Type B pancreatic cell (in vitro differentiated cells): Measurements from ENCODE around the gene CCAR1. TPM values are rescaled to one million over a fixed set of nuclear protein-coding genes. Genes with fewer than 3 reads are reported as not detected.
"Not testable (repeated sequence)": the region's sequence is repeated elsewhere in the genome, so short reads cannot be mapped to it uniquely, and the experiment has no call there.

Experiments used
- DNase-seq: peaks from one replicate; pipeline ENCODE4 v3.0.0; 2021; ENCODE audit warnings: mixed read lengths; ENCODE audit not compliant: unreplicated experiment; ENCODE audit errors: extremely low spot score
- H3K27ac Mint-ChIP-seq: 2 replicates; pipeline ENCODE4 v1.8.0; 2021; ENCODE audit warnings: mild to moderate bottlenecking, mixed read lengths
- H3K27me3 Mint-ChIP-seq: 2 replicates; pipeline ENCODE4 v1.8.0; 2021; ENCODE audit warnings: mixed read lengths
- H3K36me3 Mint-ChIP-seq: 2 replicates; pipeline ENCODE4 v1.8.0; 2021; ENCODE audit warnings: mixed read lengths
- H3K4me1 Mint-ChIP-seq: one replicate; pipeline ENCODE4 v1.8.0; 2021; ENCODE audit warnings: mixed read lengths; ENCODE audit not compliant: unreplicated experiment
- H3K4me3 Mint-ChIP-seq: 2 replicates; pipeline ENCODE4 v1.8.0; 2021; ENCODE audit warnings: mild to moderate bottlenecking, mixed read lengths
- H3K9me3 Mint-ChIP-seq: 2 replicates; pipeline ENCODE4 v1.8.0; 2021; ENCODE audit warnings: mixed read lengths
- CTCF ChIP-seq: fragments of 200-600 bp; sonication (generic); conservative IDR thresholded peaks from 2 replicates; pipeline ENCODE4 v1.5.0; 2021; ENCODE audit warnings: antibody characterized with exemption, mild to moderate bottlenecking
- total RNA-seq: library from RNA; stranded (reverse); gene quantifications from 2 replicates; pipeline ENCODE4 v1.2.1, GENCODE V29; 2021; ENCODE audit warnings: low replicate concordance

CCAR1 gene
- total RNA-seq, 1 donor from 2014 or later: 109 TPM

GRCh38 chr10:68700197-68700596 lies 20.8 kb upstream of the CCAR1 start:
- H3K27me3 Mint-ChIP-seq: no peaks in the 10 kb centered on the region
- H3K36me3 Mint-ChIP-seq: no peaks in the 10 kb centered on the region
- no peaks in the 10 kb centered on the region for H3K9me3 Mint-ChIP-seq
- no peak overlapping the region for H3K27ac Mint-ChIP-seq
- DNase-seq: no peak
- no peak for TF ChIP-seq CTCF
- H3K4me3 Mint-ChIP-seq: no peak overlapping the region
- H3K4me1 Mint-ChIP-seq: no peaks in the 10 kb centered on the region

GRCh38 chr10:68705548-68705947 lies 15.5 kb upstream of the CCAR1 start:
- Mint-ChIP-seq H3K9me3 (no peaks in the 10 kb centered on the region), H3K27ac (no peak overlapping the region), H3K4me1 (no peaks in the 10 kb centered on the region), H3K4me3 (no peak overlapping the region), H3K27me3 (no peaks in the 10 kb centered on the region), H3K36me3 (no peaks in the 10 kb centered on the region)
- DNase-seq: no peak
- no peak for TF ChIP-seq CTCF

GRCh38 chr10:68708987-68709386 lies 12.1 kb upstream of the CCAR1 start:
- not testable (repeated sequence) for DNase-seq, H3K4me1 Mint-ChIP-seq, H3K27ac Mint-ChIP-seq, H3K36me3 Mint-ChIP-seq, H3K4me3 Mint-ChIP-seq, H3K27me3 Mint-ChIP-seq, H3K9me3 Mint-ChIP-seq

- not testable (repeated sequence) for DNase-seq, H3K27me3 Mint-ChIP-seq, H3K36me3 Mint-ChIP-seq, H3K4me3 Mint-ChIP-seq, H3K27ac Mint-ChIP-seq, H3K4me1 Mint-ChIP-seq, H3K9me3 Mint-ChIP-seq
These were observed 8.0 kb upstream of the CCAR1 start for GRCh38 chr10:68713065-68713464.

- Mint-ChIP-seq H3K4me1 (peaks cover 9% of the 10 kb centered on the region), H3K9me3 (no peaks in the 10 kb centered on the region), H3K27ac (no peak overlapping the region), H3K27me3 (peaks cover 4% of the 10 kb centered on the region), H3K36me3 (peaks cover 13% of the 10 kb centered on the region), H3K4me3 (no peak overlapping the region)
- no peak for TF ChIP-seq CTCF
- DNase-seq: no peak
These were observed 3.6 kb upstream of the CCAR1 start for GRCh38 chr10:68717435-68717834.

- Mint-ChIP-seq H3K27ac (peak overlapping the region; percentile 98), H3K9me3 (no peaks in the 10 kb centered on the region), H3K4me3 (peak overlapping the region; percentile 98), H3K27me3 (peaks cover 4% of the 10 kb centered on the region), H3K36me3 (peaks cover 15% of the 10 kb centered on the region), H3K4me1 (peaks cover 11% of the 10 kb centered on the region)
- no peak for DNase-seq
- TF ChIP-seq CTCF: no peak
These were observed 765 bp downstream of the CCAR1 start for GRCh38 chr10:68721673-68722335.

- H3K27me3 Mint-ChIP-seq: peaks cover 4% of the 10 kb centered on the region
- H3K27ac Mint-ChIP-seq: no peak overlapping the region
- no peak for TF ChIP-seq CTCF
- no peak overlapping the region for H3K4me3 Mint-ChIP-seq
- DNase-seq: no peak
- no peaks in the 10 kb centered on the region for H3K9me3 Mint-ChIP-seq
- H3K4me1 Mint-ChIP-seq: peaks cover 11% of the 10 kb centered on the region
- peaks cover 20% of the 10 kb centered on the region for H3K36me3 Mint-ChIP-seq
These were observed 4.0 kb downstream of the CCAR1 start for GRCh38 chr10:68725016-68725415.
